ENCODE data around the gene RTL10. TPM values are rescaled to one million over a fixed set of nuclear protein-coding genes. Genes with fewer than 3 reads are reported as not detected.

The RTL10 gene
- total and polyA plus RNA-seq, 2 of the 13 experiments (the other 11 are each of a cell fraction or from before 2014, with no cell fraction given), result 14.1 to 15.8 TPM

DNA sequence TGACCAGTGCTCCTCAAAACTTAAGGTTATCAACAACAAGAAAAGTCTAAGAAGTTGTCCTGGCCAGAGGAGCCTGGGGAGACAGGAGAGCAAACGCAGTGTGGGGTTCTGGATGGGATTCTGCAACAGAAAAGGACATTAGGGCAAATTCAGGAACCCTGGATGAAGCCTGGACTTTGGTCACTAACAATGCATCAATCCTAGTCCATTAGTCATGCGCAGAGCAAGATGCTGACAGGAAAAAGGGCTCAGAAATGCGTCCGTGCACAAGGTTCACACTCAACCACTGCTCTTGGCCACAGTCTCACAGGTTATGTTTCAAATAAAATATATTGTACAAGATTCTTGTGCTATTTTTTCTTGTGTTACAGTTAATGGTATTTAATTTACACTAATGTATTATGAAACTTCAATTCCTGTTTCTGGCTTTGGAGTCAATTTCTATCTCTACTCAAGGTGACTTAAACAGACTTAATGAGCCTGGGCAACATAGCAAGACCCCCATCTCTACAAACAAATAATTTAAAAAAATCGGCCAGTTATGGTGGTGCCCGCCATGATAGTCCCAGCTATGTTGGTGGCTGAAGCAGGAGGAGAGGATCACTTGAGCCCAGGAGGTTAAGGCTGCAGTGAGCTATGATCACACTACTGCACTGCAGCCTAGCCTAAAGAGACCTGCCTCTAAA lies 13.6 kb downstream of the RTL10 start (continued):
- TF ChIP-seq ZMAT3 (CRISPR knock-in tag; conservative IDR thresholded peaks at IDR 0.05) (no peak), ZNF501 (CRISPR knock-in tag; IDR thresholded peaks at IDR 0.05) (0 out of 2 replicates have a peak, but pooled peaks have one; percentile 0), ZSCAN30 (CRISPR knock-in tag; IDR thresholded peaks at IDR 0.05) (no peak), ETV6 (CRISPR knock-in tag; conservative IDR thresholded peaks at IDR 0.05) (no peak), IRF2 (CRISPR knock-in tag; IDR thresholded peaks at IDR 0.05) (peak; percentile 45; the same call in 1 of the 2 replicates), DNMT3B (CRISPR knock-in tag; conservative IDR thresholded peaks at IDR 0.05) (no peak), KLF11 (CRISPR knock-in tag; IDR thresholded peaks at IDR 0.05) (no peak), ZNF331 (CRISPR knock-in tag; IDR thresholded peaks at IDR 0.05) (peak; percentile 16; the same call in 1 of the 2 replicates), THYN1 (CRISPR knock-in tag; IDR thresholded peaks at IDR 0.05; ENCODE audit: borderline replicate concordance, low read depth) (no peak), ADNP (CRISPR knock-in tag; IDR thresholded peaks at IDR 0.05) (no peak), JDP2 (CRISPR knock-in tag; IDR thresholded peaks at IDR 0.05; ENCODE audit: borderline replicate concordance) (no peak), JUNB (CRISPR knock-in tag; IDR thresholded peaks at IDR 0.05; ENCODE audit: borderline replicate concordance) (no peak), ZNF180 (CRISPR knock-in tag; IDR thresholded peaks at IDR 0.05; ENCODE audit: borderline replicate concordance, low read depth) (no peak), MAFG (CRISPR knock-in tag; IDR thresholded peaks at IDR 0.05) (no peak), PAX8 (CRISPR knock-in tag; IDR thresholded peaks at IDR 0.05; ENCODE audit: borderline replicate concordance) (no peak), ZNF253 (CRISPR knock-in tag; IDR thresholded peaks at IDR 0.05; ENCODE audit: borderline replicate concordance) (no peak), SNAPC2 (CRISPR knock-in tag; IDR thresholded peaks at IDR 0.05) (no peak), PHF8 (CRISPR knock-in tag; IDR thresholded peaks at IDR 0.05) (no peak)
- TF ChIP-seq, protein P1, sequence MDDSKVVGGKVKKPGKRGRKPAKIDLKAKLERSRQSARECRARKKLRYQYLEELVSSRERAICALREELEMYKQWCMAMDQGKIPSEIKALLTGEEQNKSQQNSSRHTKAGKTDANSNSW (CRISPR knock-in tag; IDR thresholded peaks at IDR 0.05; ENCODE audit: borderline replicate concordance), result no peak
- TF ChIP-seq, protein P2, sequence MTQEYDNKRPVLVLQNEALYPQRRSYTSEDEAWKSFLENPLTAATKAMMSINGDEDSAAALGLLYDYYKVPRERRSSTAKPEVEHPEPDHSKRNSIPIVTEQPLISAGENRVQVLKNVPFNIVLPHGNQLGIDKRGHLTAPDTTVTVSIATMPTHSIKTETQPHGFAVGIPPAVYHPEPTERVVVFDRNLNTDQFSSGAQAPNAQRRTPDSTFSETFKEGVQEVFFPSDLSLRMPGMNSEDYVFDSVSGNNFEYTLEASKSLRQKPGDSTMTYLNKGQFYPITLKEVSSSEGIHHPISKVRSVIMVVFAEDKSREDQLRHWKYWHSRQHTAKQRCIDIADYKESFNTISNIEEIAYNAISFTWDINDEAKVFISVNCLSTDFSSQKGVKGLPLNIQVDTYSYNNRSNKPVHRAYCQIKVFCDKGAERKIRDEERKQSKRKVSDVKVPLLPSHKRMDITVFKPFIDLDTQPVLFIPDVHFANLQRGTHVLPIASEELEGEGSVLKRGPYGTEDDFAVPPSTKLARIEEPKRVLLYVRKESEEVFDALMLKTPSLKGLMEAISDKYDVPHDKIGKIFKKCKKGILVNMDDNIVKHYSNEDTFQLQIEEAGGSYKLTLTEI (CRISPR knock-in tag; conservative IDR thresholded peaks at IDR 0.05), result no peak
- TF ChIP-seq, protein P3, sequence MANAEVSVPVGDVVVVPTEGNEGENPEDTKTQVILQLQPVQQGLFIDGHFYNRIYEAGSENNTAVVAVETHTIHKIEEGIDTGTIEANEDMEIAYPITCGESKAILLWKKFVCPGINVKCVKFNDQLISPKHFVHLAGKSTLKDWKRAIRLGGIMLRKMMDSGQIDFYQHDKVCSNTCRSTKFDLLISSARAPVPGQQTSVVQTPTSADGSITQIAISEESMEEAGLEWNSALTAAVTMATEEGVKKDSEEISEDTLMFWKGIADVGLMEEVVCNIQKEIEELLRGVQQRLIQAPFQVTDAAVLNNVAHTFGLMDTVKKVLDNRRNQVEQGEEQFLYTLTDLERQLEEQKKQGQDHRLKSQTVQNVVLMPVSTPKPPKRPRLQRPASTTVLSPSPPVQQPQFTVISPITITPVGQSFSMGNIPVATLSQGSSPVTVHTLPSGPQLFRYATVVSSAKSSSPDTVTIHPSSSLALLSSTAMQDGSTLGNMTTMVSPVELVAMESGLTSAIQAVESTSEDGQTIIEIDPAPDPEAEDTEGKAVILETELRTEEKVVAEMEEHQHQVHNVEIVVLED (CRISPR knock-in tag; IDR thresholded peaks at IDR 0.05; ENCODE audit: borderline replicate concordance), result no peak
- TF ChIP-seq, protein P4, sequence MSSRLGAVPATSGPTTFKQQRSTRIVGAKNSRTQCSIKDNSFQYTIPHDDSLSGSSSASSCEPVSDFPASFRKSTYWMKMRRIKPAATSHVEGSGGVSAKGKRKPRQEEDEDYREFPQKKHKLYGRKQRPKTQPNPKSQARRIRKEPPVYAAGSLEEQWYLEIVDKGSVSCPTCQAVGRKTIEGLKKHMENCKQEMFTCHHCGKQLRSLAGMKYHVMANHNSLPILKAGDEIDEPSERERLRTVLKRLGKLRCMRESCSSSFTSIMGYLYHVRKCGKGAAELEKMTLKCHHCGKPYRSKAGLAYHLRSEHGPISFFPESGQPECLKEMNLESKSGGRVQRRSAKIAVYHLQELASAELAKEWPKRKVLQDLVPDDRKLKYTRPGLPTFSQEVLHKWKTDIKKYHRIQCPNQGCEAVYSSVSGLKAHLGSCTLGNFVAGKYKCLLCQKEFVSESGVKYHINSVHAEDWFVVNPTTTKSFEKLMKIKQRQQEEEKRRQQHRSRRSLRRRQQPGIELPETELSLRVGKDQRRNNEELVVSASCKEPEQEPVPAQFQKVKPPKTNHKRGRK (CRISPR knock-in tag; IDR thresholded peaks at IDR 0.05), result no peak

Data from HepG2 (cell line).